ENCODE measurements around the gene ADCYAP1R1.

DNA sequence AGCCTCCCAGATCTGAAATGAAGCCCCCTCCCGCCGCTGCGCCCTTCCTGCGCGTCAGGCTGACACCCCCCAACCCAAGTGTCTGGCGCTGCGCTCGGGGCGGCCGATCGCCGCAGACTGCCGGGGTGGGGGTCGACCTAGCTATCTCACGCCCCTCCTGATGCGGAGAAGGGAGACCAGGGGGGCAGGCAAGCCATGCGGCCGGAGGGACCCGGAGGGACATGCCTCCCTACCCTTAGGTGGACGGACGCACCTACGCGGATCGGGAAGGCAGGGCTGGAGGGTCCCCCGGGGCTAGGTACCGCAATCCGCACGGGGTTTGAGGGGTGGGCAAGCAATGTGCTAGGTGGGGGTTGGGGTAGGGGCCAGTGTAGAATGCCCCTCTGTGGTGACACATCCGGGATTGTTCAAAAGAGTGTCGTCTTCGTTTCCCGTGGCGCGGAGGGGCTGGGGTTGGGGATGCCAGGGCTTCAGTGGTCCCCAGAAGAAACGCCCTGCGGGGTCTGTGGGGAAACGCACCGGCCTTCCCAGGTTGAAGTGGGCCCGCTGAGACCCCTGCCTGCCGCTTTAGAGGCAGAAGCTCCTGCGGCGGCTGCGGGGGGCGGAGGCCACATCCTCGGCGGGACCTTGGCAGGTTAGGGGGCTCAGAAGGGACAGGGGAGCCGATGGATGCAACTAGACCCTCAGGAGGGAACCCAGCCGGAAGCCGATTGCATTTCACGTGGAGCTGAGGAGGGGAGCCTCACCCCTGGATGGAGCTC lies 913 bp downstream of the ADCYAP1R1 start:
- TF ChIP-seq, protein P1, sequence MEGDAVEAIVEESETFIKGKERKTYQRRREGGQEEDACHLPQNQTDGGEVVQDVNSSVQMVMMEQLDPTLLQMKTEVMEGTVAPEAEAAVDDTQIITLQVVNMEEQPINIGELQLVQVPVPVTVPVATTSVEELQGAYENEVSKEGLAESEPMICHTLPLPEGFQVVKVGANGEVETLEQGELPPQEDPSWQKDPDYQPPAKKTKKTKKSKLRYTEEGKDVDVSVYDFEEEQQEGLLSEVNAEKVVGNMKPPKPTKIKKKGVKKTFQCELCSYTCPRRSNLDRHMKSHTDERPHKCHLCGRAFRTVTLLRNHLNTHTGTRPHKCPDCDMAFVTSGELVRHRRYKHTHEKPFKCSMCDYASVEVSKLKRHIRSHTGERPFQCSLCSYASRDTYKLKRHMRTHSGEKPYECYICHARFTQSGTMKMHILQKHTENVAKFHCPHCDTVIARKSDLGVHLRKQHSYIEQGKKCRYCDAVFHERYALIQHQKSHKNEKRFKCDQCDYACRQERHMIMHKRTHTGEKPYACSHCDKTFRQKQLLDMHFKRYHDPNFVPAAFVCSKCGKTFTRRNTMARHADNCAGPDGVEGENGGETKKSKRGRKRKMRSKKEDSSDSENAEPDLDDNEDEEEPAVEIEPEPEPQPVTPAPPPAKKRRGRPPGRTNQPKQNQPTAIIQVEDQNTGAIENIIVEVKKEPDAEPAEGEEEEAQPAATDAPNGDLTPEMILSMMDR (IDR thresholded peaks at IDR 0.05 in 2 of 3, conservative IDR thresholded peaks at IDR 0.05 in 1 of 3; ENCODE audit: borderline replicate concordance in 1 of 3, insufficient read depth in 1 of 3, low read depth in 2 of 3, low read length in 2 of 3), result no peak
- no peak for TF ChIP-seq EZH2 (IDR thresholded peaks at IDR 0.05)
- no peak for TF ChIP-seq YY1 (IDR thresholded peaks at IDR 0.05; ENCODE audit: extremely low read depth, insufficient replicate concordance, low read depth, low read length)
- no peak for TF ChIP-seq FOSL1 (IDR thresholded peaks at IDR 0.05; ENCODE audit: low read depth)
- TF ChIP-seq EGR1 (IDR thresholded peaks at IDR 0.05; ENCODE audit: low read depth), result no peak
- TF ChIP-seq RAD21 (IDR thresholded peaks at IDR 0.05; ENCODE audit: low read depth), result no peak
- no peak for TF ChIP-seq POLR2A (IDR thresholded peaks at IDR 0.05; ENCODE audit: borderline replicate concordance, extremely low read depth, insufficient read depth, insufficient read length)
- no peak for TF ChIP-seq ZFX (IDR thresholded peaks at IDR 0.05)
- no peak for TF ChIP-seq ZNF274 (IDR thresholded peaks at IDR 0.05; ENCODE audit: low read depth, low read length)
- TF ChIP-seq JUND (IDR thresholded peaks at IDR 0.05), result no peak
- TF ChIP-seq EZH2phosphoT487 (IDR thresholded peaks at IDR 0.05; ENCODE audit: borderline replicate concordance), result no peak
- no peak for TF ChIP-seq SRF (IDR thresholded peaks at IDR 0.05; ENCODE audit: low read depth)
- TF ChIP-seq POLR2AphosphoS5 (IDR thresholded peaks at IDR 0.05; ENCODE audit: low read depth, low read length), result no peak

All from HCT116 (cell line).